SK-N-MC (cell line): Measurements from ENCODE around the gene ZNF407.

Experiments used
- DNase-seq: peaks from one replicate; pipeline ENCODE4 v3.0.0-alpha.2; 2011; ENCODE audit warnings: low read depth, low spot score
- H3K27ac ChIP-seq: fragments of 200-600 bp; sonication (generic); 2 replicates; pipeline ENCODE4 v1.5.1; 2016; ENCODE audit warnings: mixed run types
- H3K36me3 ChIP-seq: fragments of 200-600 bp; sonication (generic); 2 replicates; pipeline ENCODE4 v1.6.1; 2017; ENCODE audit warnings: antibody characterized with exemption, low read length, mixed read lengths; ENCODE audit not compliant: insufficient read depth
- H3K4me3 ChIP-seq: fragments of 200-600 bp; sonication (generic); 2 replicates; pipeline ENCODE4 v1.5.1; 2016
- H3K9ac ChIP-seq: fragments of 200-600 bp; sonication (generic); 2 replicates; pipeline ENCODE4 v1.8.0; 2017; ENCODE audit warnings: mixed run types, mixed read lengths; ENCODE audit not compliant: insufficient read length
- H3K9me3 ChIP-seq: fragments of 200-600 bp; sonication (generic); 2 replicates; pipeline ENCODE4 v1.6.1; 2017; ENCODE audit warnings: low read depth, mild to moderate bottlenecking, antibody characterized with exemption, low read length, moderate library complexity, mixed read lengths
- EZH2 ChIP-seq: fragments of 200-600 bp; sonication (generic); IDR thresholded peaks from one replicate; pipeline ENCODE4 v1.6.1; 2017; ENCODE audit warnings: antibody characterized with exemption
- FOXP2 ChIP-seq: optimal IDR thresholded peaks from 2 replicates; pipeline ENCODE3; 2011; ENCODE audit warnings: mild to moderate bottlenecking, moderate library complexity; ENCODE audit not compliant: insufficient read depth; ENCODE audit errors: extremely low read length, control extremely low read depth
- POLR2AphosphoS5 ChIP-seq: IDR thresholded peaks from 2 replicates; pipeline ENCODE4 v1.6.1; 2012; ENCODE audit warnings: mild to moderate bottlenecking, low read depth, low read length, borderline replicate concordance

Gene ZNF407

DNA sequence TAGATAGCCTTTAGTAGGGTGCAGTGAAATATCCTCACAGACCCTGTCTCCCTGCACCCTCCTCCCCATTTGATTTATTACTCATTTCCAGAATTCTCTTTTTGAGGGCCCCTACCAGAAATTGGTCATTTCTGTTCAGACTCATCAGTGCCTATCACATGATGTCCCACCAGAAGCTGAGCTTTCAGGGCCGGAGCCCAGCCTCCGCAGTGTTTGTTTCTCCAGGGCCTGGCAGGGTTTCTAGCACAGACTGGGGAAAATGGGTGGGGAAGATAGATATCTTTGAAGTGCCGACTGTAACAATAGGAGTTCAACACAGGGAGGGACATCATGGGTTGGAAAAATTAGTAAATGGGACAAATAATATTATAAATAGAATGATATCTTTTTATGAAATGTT lies 403.2 kb downstream of the ZNF407 start:
- Histone ChIP-seq H3K9ac (no peak overlapping the region), H3K36me3 (no peaks in the 10 kb centered on the region), H3K9me3 (no peaks in the 10 kb centered on the region), H3K4me3 (no peak overlapping the region), H3K27ac (no peak overlapping the region)
- TF ChIP-seq POLR2AphosphoS5 (no peak), EZH2 (no peak), FOXP2 (no peak)
- DNase-seq, result no peak

DNA sequence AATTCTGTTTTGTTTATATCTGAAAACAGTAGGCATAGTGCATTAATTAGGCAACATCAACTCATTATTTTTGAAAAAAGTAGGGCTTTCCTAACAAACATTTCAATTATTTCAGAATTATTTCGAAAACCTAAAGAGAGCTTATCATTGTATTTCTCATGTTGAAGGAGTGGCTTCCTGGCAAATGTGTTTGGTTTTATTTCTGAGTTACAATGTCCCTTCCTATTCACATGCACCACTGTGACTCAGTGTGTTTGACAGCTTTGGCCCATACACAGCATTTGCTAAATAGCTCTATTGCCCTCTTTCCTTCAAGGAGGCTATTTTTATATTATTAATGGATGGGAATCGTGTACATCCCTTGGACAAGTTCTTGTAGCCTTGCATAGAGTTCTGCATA lies 405.4 kb downstream of the ZNF407 start:
- H3K9ac ChIP-seq, result no peak overlapping the region
- H3K27ac ChIP-seq, result no peak overlapping the region
- H3K4me3 ChIP-seq, result no peak overlapping the region
- H3K9me3 ChIP-seq, result no peaks in the 10 kb centered on the region
- DNase-seq, result no peak
- no peak for TF ChIP-seq FOXP2
- no peak for TF ChIP-seq EZH2
- no peak for TF ChIP-seq POLR2AphosphoS5
- H3K36me3 ChIP-seq, result no peaks in the 10 kb centered on the region

DNA sequence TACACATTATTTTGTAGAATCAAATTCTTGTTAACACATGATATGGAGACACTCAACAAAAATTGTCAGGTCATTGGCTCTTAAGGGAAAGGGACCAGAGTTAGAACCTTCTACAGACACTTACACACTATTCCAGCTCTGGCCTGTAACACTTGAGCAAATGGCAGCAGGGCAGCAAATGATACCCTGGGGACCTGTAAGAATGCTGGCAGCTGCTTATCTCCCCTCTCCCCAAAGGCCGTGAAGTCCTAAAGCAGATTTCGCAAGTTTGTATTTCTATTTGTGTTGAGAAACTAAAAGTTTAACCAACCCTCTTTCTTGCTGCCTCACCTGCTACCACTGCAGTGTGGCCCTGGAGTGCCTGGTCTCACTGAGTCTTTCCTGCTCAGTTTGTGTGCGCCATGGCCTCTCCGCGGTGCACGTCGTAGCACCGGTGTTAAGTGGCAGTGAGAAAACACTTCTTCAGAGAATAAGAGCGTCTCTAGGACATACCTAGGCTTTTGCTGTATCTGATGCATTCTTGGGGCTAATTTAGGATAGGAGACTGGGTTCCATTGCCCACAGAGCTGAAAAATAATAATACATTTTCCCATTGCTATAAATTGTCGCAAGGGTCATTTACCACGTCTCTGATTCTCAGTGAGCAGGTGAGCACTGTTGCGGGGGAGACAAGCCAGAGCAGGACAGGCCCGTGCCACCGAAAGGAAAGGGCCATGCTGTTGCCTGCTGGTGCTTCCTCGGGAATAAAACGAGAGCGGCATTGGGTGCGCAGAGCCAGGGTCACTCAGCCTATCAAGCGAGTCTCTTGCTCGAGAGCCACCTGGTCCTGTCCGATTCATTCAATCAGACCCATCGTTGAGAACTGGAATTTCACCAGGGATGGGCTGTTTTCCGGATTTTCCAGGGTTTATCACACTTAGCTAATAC lies 406.4 kb downstream of the ZNF407 start:
- no peak for TF ChIP-seq FOXP2
- TF ChIP-seq EZH2, result no peak
- Histone ChIP-seq H3K36me3 (no peaks in the 10 kb centered on the region), H3K9ac (no peak overlapping the region), H3K9me3 (no peaks in the 10 kb centered on the region), H3K4me3 (no peak overlapping the region), H3K27ac (no peak overlapping the region)
- DNase-seq, result no peak

DNA sequence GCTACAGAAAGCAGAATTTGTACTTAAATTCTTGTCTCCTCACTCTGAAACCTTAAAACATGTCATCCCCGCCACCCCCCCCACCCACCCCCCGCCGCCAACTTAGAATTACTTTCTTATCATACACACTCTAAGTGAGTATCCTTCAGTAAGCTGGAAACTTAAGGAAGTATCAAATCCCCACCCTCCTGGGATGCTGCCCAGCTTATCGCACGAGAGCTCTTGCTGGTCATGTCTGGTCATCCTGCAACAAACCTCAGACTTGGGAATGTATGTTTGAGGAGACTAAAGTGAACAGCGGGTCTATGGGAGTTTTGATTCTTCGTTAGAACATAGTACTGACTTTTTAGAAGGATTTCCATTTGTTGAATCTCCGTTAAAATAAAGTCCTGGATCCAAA lies 408.0 kb downstream of the ZNF407 start:
- Histone ChIP-seq H3K27ac (no peak overlapping the region), H3K36me3 (no peaks in the 10 kb centered on the region), H3K9ac (no peak overlapping the region), H3K4me3 (no peak overlapping the region), H3K9me3 (no peaks in the 10 kb centered on the region)
- no peak for DNase-seq
- no peak for TF ChIP-seq FOXP2
- no peak for TF ChIP-seq EZH2
- TF ChIP-seq POLR2AphosphoS5, result no peak

DNA sequence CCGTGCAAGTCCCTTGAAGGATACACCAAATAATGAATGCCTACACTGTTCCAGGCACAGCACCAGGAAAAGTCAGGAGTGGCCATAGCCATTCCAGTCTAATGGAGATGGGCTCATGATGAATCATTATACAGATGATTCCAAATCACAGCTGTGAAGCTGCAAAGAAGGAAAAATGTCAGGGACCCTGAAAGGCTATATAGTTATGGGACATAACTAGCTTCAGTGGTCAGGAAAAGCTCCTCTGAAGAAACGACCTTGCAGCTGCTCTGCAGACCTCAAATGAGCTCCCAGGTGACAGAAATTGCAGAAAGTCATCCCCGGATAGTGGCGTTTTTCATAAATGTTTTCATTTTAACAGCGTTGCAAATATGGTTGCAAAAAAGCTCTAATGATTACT lies 410.5 kb downstream of the ZNF407 start:
- Histone ChIP-seq H3K27ac (no peak overlapping the region), H3K4me3 (no peak overlapping the region), H3K9me3 (no peaks in the 10 kb centered on the region), H3K36me3 (no peaks in the 10 kb centered on the region), H3K9ac (no peak overlapping the region)
- no peak for TF ChIP-seq FOXP2
- no peak for TF ChIP-seq POLR2AphosphoS5
- TF ChIP-seq EZH2, result no peak
- DNase-seq, result no peak

DNA sequence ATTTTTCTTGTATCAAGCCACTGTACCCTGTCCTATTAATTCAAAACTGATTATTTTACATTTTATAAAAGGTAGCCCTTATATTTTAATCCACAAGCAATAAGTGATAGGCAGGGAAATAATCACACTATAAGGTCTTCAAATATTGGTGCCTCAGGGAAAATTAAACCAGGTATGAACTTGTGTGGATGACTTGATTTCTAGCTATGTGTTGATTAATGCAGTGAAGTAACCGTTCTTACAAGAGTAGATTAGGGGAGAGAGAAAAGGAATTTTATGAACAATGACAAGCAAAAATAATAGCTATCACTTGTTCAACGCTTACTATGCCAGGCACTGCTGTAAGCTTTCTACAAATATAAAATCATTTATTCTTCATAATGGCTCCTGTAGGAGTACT lies 411.6 kb downstream of the ZNF407 start:
- Histone ChIP-seq H3K27ac (no peak overlapping the region), H3K4me3 (no peak overlapping the region), H3K36me3 (no peaks in the 10 kb centered on the region), H3K9ac (no peak overlapping the region), H3K9me3 (no peaks in the 10 kb centered on the region)
- TF ChIP-seq EZH2 (no peak), FOXP2 (no peak), POLR2AphosphoS5 (no peak)
- no peak for DNase-seq

DNA sequence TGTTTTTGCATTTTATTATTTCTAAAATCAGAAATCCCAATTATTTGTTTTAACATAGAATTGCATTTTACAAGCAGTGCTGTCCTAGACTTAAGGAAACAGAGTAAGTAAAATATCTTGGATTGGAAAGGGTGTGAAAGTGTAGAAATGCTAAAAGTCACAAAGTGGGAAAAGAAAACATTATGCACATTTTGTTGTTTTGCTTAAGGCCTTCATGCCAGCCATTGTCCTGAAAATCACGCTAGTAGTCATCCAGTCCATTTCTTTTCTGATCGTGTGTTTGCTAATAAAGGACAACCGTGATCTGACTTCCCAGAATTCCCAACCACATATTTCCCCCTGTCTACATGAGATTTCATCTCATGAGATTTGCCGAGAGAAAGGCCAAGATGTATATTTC lies 412.2 kb downstream of the ZNF407 start:
- Histone ChIP-seq H3K36me3 (no peaks in the 10 kb centered on the region), H3K9me3 (no peaks in the 10 kb centered on the region), H3K27ac (no peak overlapping the region), H3K4me3 (no peak overlapping the region), H3K9ac (no peak overlapping the region)
- no peak for DNase-seq
- TF ChIP-seq FOXP2 (no peak), EZH2 (no peak), POLR2AphosphoS5 (no peak)

DNA sequence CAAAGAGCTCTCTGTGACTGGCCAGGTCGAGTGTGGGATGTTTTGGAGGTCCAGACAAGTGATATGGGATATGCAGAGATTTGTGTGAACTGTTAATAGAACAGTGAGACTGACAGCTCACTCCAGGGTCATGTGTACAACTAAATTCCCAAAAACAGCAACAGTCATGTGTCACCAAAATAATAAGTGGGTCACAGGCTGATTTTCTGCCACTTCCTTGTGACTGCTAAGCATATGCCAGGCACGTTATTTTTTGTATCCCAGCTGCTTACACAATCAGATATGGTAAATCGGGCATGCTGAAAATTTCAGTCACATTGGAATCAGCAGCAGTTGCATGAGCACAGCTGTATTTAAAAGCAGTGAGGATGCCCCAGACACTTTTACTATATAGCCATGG lies 412.6 kb downstream of the ZNF407 start:
- H3K4me3 ChIP-seq, result no peak overlapping the region
- no peak for TF ChIP-seq POLR2AphosphoS5
- TF ChIP-seq EZH2, result no peak
- no peak for TF ChIP-seq FOXP2
- H3K9ac ChIP-seq, result no peak overlapping the region
- no peak overlapping the region for H3K27ac ChIP-seq
- H3K36me3 ChIP-seq, result no peaks in the 10 kb centered on the region
- no peak for DNase-seq
- H3K9me3 ChIP-seq, result no peaks in the 10 kb centered on the region

DNA sequence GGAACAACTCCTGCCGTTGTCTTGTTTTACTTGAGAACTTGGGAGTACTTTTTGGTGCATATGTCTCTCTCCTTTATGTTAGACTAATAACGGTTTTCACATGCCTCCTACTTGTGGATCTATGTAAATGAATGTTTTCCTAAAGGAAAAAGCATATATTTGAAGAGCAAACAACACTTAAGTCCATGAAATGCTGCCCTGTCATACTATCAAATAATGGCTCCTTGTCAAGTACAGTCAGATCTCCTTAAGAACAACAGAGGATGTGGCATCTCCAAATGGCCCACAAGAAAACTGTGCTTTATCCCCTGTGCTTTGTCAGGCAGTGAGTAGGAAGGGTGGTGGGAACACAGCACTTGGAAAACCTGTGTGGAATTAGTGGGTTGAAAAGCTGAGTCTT lies 413.0 kb downstream of the ZNF407 start:
- Histone ChIP-seq H3K4me3 (no peak overlapping the region), H3K9ac (no peak overlapping the region), H3K9me3 (no peaks in the 10 kb centered on the region), H3K36me3 (no peaks in the 10 kb centered on the region), H3K27ac (no peak overlapping the region)
- no peak for DNase-seq
- no peak for TF ChIP-seq POLR2AphosphoS5
- TF ChIP-seq EZH2, result no peak
- no peak for TF ChIP-seq FOXP2
